WTC11 (cell line): ENCODE data around the gene PLXNA2. TPM values are rescaled to one million over a fixed set of nuclear protein-coding genes. Genes with fewer than 3 reads are reported as not detected.

Source experiments
- ATAC-seq: fragments of 200-7000 bp; cut with Tn5 transposase; 2 replicates; pipeline ENCODE4 v1.10.0; 2021; ENCODE audit warnings: mild to moderate bottlenecking, moderate library complexity
- CTCF ChIA-PET: fragments of 300-600 bp; sonication (Branson Sonifier 250); formaldehyde crosslinking; loops from one replicate; lab custom pipeline; 2021; ENCODE audit warnings: antibody characterized with exemption; lab: Charles Lee
- POLR2A ChIA-PET: fragments of 350-600 bp; sonication (Branson Sonifier 250); formaldehyde crosslinking; loops from one replicate; lab custom pipeline; 2021; ENCODE audit warnings: antibody characterized with exemption; lab: Charles Lee
- DNase-seq: peaks from one replicate; pipeline ENCODE4 v3.0.0; 2021; ENCODE audit warnings: low spot score
- H3K27ac Mint-ChIP-seq: 2 replicates; pipeline ENCODE4 v1.8.0; 2021; ENCODE audit warnings: mixed read lengths
- H3K27me3 Mint-ChIP-seq: 2 replicates; pipeline ENCODE4 v1.8.0; 2021; ENCODE audit warnings: low read depth, mild to moderate bottlenecking, moderate library complexity, mixed read lengths
- H3K36me3 Mint-ChIP-seq: 2 replicates; pipeline ENCODE4 v1.8.0; 2021; ENCODE audit warnings: mixed read lengths
- H3K4me1 Mint-ChIP-seq: 2 replicates; pipeline ENCODE4 v1.8.0; 2022; ENCODE audit warnings: mixed read lengths
- H3K4me3 Mint-ChIP-seq: 2 replicates; pipeline ENCODE4 v1.8.0; 2021; ENCODE audit warnings: mild to moderate bottlenecking, moderate library complexity, mixed read lengths
- H3K9me3 Mint-ChIP-seq: 2 replicates; pipeline ENCODE4 v1.8.0; 2021; ENCODE audit warnings: mixed read lengths
- AFF4 ChIP-seq: sonication (generic); formaldehyde crosslinking; IDR thresholded peaks from 2 replicates; pipeline ENCODE4 v1.8.1; 2023; ENCODE audit warnings: mild to moderate bottlenecking, missing genetic modification reagents, borderline replicate concordance
- CDX4 ChIP-seq: fragments of 250-450 bp; sonication (Bioruptor Pico); IDR thresholded peaks from 2 replicates; pipeline ENCODE4 v1.9.0; 2021; ENCODE audit warnings: moderate library complexity, mild to moderate bottlenecking, inconsistent platforms, borderline replicate concordance
- CTCF ChIP-seq: fragments of 200-600 bp; IDR thresholded peaks from 2 replicates; pipeline ENCODE4 v1.8.0; 2022; ENCODE audit warnings: antibody characterized with exemption
- E2F5 ChIP-seq: sonication (generic); formaldehyde crosslinking; IDR thresholded peaks from 2 replicates; pipeline ENCODE4 v1.8.1; 2022; ENCODE audit warnings: mild to moderate bottlenecking, moderate library complexity, missing genetic modification reagents
- ESRRA ChIP-seq: sonication (generic); formaldehyde crosslinking; IDR thresholded peaks from 2 replicates; pipeline ENCODE4 v1.8.1; 2022; ENCODE audit warnings: mild to moderate bottlenecking, missing genetic modification reagents, borderline replicate concordance
- GRHL2 ChIP-seq: fragments of 250-450 bp; sonication (Bioruptor Pico); IDR thresholded peaks from 2 replicates; pipeline ENCODE4 v1.8.0; 2022; ENCODE audit warnings: mild to moderate bottlenecking, moderate library complexity; ENCODE audit not compliant: insufficient replicate concordance, severe bottlenecking
- HMGXB4 ChIP-seq: sonication (generic); formaldehyde crosslinking; IDR thresholded peaks from 2 replicates; pipeline ENCODE4 v1.8.1; 2023; ENCODE audit warnings: mild to moderate bottlenecking, moderate library complexity, missing genetic modification reagents
- MLX ChIP-seq: sonication (generic); formaldehyde crosslinking; IDR thresholded peaks from 2 replicates; pipeline ENCODE4 v1.8.1; 2023; ENCODE audit warnings: mild to moderate bottlenecking, missing genetic modification reagents, moderate library complexity
- MXD4 ChIP-seq: fragments of 250-450 bp; sonication (Bioruptor Pico); IDR thresholded peaks from 2 replicates; pipeline ENCODE4 v1.8.0; 2021; ENCODE audit warnings: mild to moderate bottlenecking, moderate library complexity, borderline replicate concordance
- MYBL2 ChIP-seq: sonication (generic); formaldehyde crosslinking; IDR thresholded peaks from 2 replicates; pipeline ENCODE4 v1.8.1; 2023; ENCODE audit warnings: mild to moderate bottlenecking, moderate library complexity, missing genetic modification reagents
- NFATC4 ChIP-seq: fragments of 250-450 bp; sonication (Bioruptor Pico); IDR thresholded peaks from 2 replicates; pipeline ENCODE4 v1.9.0; 2021; ENCODE audit warnings: mild to moderate bottlenecking
- NFE2L1 ChIP-seq: sonication (generic); formaldehyde crosslinking; IDR thresholded peaks from 2 replicates; pipeline ENCODE4 v1.8.1; 2023; ENCODE audit warnings: missing genetic modification reagents
- NR2C2 ChIP-seq: sonication (generic); formaldehyde crosslinking; IDR thresholded peaks from 2 replicates; pipeline ENCODE4 v1.8.0; 2022; ENCODE audit warnings: mild to moderate bottlenecking, missing genetic modification reagents
- PREB ChIP-seq: sonication (generic); formaldehyde crosslinking; IDR thresholded peaks from 2 replicates; pipeline ENCODE4 v1.8.1; 2022; ENCODE audit warnings: mild to moderate bottlenecking, missing genetic modification reagents, moderate library complexity, borderline replicate concordance
- RELA ChIP-seq: sonication (generic); formaldehyde crosslinking; IDR thresholded peaks from 2 replicates; pipeline ENCODE4 v1.8.1; 2022; ENCODE audit warnings: missing genetic modification reagents, mild to moderate bottlenecking, borderline replicate concordance
- SMAD4 ChIP-seq: sonication (generic); formaldehyde crosslinking; IDR thresholded peaks from 2 replicates; pipeline ENCODE4 v1.8.0; 2022; ENCODE audit warnings: mild to moderate bottlenecking, missing genetic modification reagents
- TP53 ChIP-seq: sonication (generic); formaldehyde crosslinking; IDR thresholded peaks from 2 replicates; pipeline ENCODE4 v1.8.1; 2023; ENCODE audit warnings: mild to moderate bottlenecking, missing genetic modification reagents
- ZBTB21 ChIP-seq: sonication (generic); formaldehyde crosslinking; IDR thresholded peaks from 2 replicates; pipeline ENCODE4 v1.8.1; 2023; ENCODE audit warnings: mild to moderate bottlenecking, missing genetic modification reagents, borderline replicate concordance
- ZBTB43 ChIP-seq: sonication (generic); formaldehyde crosslinking; IDR thresholded peaks from 2 replicates; pipeline ENCODE4 v1.8.1; 2023; ENCODE audit warnings: mild to moderate bottlenecking, missing genetic modification reagents
- ZNF138 ChIP-seq: sonication (generic); formaldehyde crosslinking; conservative IDR thresholded peaks from 2 replicates; pipeline ENCODE4 v1.8.1; 2022; ENCODE audit warnings: mild to moderate bottlenecking, moderate library complexity, missing genetic modification reagents
- ZNF396 ChIP-seq: fragments of 250-450 bp; sonication (Bioruptor Pico); IDR thresholded peaks from 2 replicates; pipeline ENCODE4 v1.8.0; 2021; ENCODE audit warnings: mild to moderate bottlenecking, moderate library complexity, borderline replicate concordance
- ZNF512 ChIP-seq: sonication (generic); formaldehyde crosslinking; IDR thresholded peaks from 2 replicates; pipeline ENCODE4 v1.8.1; 2022; ENCODE audit warnings: missing genetic modification reagents, borderline replicate concordance
- total RNA-seq: library from RNA; stranded (reverse); gene quantifications from 3 replicates; pipeline ENCODE4 v1.2.3, GENCODE V29; 2021

PLXNA2 gene
- total RNA-seq, 1 experiment from 2014 or later: 4.2 TPM

GRCh38 chr1:208135354-208135753, 108.8 kb downstream of the PLXNA2 start:
- TF ChIP-seq CTCF (no peak), RELA (CRISPR knock-in tag) (no peak), ZBTB21 (CRISPR knock-in tag) (no peak), ZNF396 (CRISPR knock-in tag) (no peak), ZNF138 (CRISPR knock-in tag) (no peak), NR2C2 (CRISPR knock-in tag) (no peak), NFATC4 (no peak), ZNF512 (CRISPR knock-in tag) (no peak), TP53 (no peak), HMGXB4 (CRISPR knock-in tag) (no peak), ESRRA (CRISPR knock-in tag) (no peak), ZBTB43 (CRISPR knock-in tag) (no peak), MYBL2 (no peak), SMAD4 (CRISPR knock-in tag) (no peak), GRHL2 (CRISPR knock-in tag) (no peak), PREB (CRISPR knock-in tag) (no peak), MLX (CRISPR knock-in tag) (no peak)
- Mint-ChIP-seq H3K4me3 (no peak overlapping the region), H3K9me3 (no peaks in the 10 kb centered on the region), H3K27ac (no peak overlapping the region), H3K4me1 (peaks cover 51% of the 10 kb centered on the region), H3K36me3 (no peaks in the 10 kb centered on the region), H3K27me3 (peaks cover 17% of the 10 kb centered on the region)
- ATAC-seq (no peak), DNase-seq (no peak)
- CTCF ChIA-PET: interaction anchor here (0.8 to 1.5 kb wide), 6 partner anchors 15 to 324 kb away, joined by 3 to 5 read pairs (median 3); no protein-coding TSS in a partner anchor
- POLR2A ChIA-PET: no interaction called here

- H3K27me3 Mint-ChIP-seq: peaks cover 20% of the 10 kb centered on the region
- H3K27ac Mint-ChIP-seq: no peak overlapping the region
- ATAC-seq: peak; percentile 42
- H3K9me3 Mint-ChIP-seq: no peaks in the 10 kb centered on the region
- no peak overlapping the region for H3K4me3 Mint-ChIP-seq
- CTCF ChIA-PET: interaction anchor here (0.8 to 1.5 kb wide), 4 partner anchors 16 to 323 kb away, joined by 3 to 5 read pairs (median 4); no protein-coding TSS in a partner anchor
- H3K4me1 Mint-ChIP-seq: peaks cover 54% of the 10 kb centered on the region
- H3K36me3 Mint-ChIP-seq: no peaks in the 10 kb centered on the region
- peak; percentile 17 for DNase-seq
- POLR2A ChIA-PET: no interaction called here
- TF ChIP-seq NFE2L1 (no peak), E2F5 (no peak), MXD4 (CRISPR knock-in tag) (no peak), CDX4 (CRISPR knock-in tag) (no peak), AFF4 (no peak)
These were observed 109.7 kb downstream of the PLXNA2 start for GRCh38 chr1:208134491-208134890.
